Tibial nerve (tissue), 3 donors: ENCODE results near the gene PCLO.

Experiments
- POLR2A ChIP-seq, 2 donors: fragments of 450-650 bp; IDR thresholded peaks; one replicate each; pipeline ENCODE4 v1.6.1; 2017; ENCODE audit warnings: antibody characterized with exemption in 2 of 2, mild to moderate bottlenecking in 2 of 2, moderate library complexity in 2 of 2
- TF ChIP-seq, protein P1 (sequence below), 5 experiments: fragments of 200-600 bp in 3 of 5; fragments of 450-650 bp in 2 of 5; sonication (generic) in 3 of 5; IDR thresholded peaks; one replicate each; pipeline ENCODE4 v1.5.1; 2016 to 2019; ENCODE audit warnings: antibody characterized with exemption in 5 of 5, mild to moderate bottlenecking in 3 of 5, moderate library complexity in 2 of 5

DNA sequence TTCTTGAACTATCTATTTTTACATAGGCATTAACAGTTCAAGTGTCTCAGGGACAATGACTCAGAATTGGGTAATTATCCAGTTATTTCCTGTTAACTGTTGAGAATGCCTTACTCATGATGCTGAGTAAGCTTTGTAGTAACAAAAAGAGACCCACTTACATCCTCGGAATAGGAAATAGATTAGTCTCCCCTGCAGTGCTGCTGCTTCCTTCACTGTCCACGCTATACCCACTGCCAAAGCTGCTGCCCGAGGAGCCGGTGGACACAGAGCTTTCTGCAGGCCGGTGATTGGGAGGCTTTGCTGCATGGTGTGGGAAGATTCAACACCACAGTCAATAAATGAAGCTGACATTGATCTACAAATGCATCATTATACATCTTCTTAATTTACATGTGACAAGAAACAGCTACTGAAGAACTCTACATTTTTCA is 357.1 kb downstream of the PCLO start:
- TF ChIP-seq, protein P1, sequence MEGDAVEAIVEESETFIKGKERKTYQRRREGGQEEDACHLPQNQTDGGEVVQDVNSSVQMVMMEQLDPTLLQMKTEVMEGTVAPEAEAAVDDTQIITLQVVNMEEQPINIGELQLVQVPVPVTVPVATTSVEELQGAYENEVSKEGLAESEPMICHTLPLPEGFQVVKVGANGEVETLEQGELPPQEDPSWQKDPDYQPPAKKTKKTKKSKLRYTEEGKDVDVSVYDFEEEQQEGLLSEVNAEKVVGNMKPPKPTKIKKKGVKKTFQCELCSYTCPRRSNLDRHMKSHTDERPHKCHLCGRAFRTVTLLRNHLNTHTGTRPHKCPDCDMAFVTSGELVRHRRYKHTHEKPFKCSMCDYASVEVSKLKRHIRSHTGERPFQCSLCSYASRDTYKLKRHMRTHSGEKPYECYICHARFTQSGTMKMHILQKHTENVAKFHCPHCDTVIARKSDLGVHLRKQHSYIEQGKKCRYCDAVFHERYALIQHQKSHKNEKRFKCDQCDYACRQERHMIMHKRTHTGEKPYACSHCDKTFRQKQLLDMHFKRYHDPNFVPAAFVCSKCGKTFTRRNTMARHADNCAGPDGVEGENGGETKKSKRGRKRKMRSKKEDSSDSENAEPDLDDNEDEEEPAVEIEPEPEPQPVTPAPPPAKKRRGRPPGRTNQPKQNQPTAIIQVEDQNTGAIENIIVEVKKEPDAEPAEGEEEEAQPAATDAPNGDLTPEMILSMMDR (IDR thresholded peaks at IDR 0.05), result no peak
- no peak for TF ChIP-seq POLR2A (IDR thresholded peaks at IDR 0.05)
